ENCODE measurements around the gene OXLD1. TPM values are rescaled to one million over a fixed set of nuclear protein-coding genes. Genes with fewer than 3 reads are reported as not detected.
A peak's percentile ranks its signal among the peaks of the same experiment; 100 is the strongest.

OXLD1 gene
- total RNA-seq, 1 experiment from 2014 or later: 75.9 TPM

DNA sequence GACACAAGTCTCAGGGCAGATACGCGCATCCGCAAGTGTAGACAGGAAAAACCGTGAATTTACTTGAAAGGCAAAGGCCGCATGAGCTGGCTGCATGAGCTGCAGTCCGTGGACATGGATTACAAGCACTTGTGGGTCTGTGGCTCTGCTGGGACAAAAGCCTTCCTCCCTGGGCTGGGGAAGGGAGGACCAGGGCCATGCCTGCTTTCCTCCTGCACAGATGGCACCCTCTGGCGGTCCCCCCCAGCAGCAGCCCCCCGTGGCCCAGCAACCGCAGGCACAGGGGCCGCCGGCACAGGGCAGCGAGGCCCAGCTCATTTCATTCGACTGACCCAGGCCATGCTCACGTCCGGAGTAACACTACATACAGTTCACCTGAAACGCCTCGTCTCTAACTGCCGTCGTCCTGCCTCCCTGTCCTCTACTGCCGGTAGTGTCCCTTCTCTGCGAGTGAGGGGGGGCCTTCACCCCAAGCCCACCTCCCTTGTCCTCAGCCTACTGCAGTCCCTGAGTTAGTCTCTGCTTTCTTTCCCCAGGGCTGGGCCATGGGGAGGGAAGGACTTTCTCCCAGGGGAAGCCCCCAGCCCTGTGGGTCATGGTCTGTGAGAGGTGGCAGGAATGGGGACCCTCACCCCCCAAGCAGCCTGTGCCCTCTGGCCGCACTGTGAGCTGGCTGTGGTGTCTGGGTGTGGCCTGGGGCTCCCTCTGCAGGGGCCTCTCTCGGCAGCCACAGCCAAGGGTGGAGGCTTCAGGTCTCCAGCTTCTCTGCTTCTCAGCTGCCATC is 35.1 kb upstream of the OXLD1 start:
- intact Hi-C loops (cut with micrococcal nuclease): loop anchor here (2.0 kb wide), 1 partner anchor 19 kb away; the partner anchor contains the start of gene ARL16
- ChIA-PET POLR2A (interaction anchor here (0.8 to 3.5 kb wide), 2 partner anchors 18 to 28 kb away, joined by 3 to 33 read pairs; partner anchors contain the start of genes ARL16 and HGS), RAD21 (ENCODE audit: low non-redundant PET in 1 of 2, low total read pairs in 2 of 2, uncharacterized antibody in 2 of 2, unreplicated experiment in 2 of 2) (interaction anchor here in 1 of 2 experiments (1.5 kb wide), 1 partner anchor 18 kb away, joined by 4 read pairs; the partner anchor contains the start of genes ARL16 and HGS), CTCF (interaction anchor here (1.0 kb wide), 1 partner anchor 34 kb away, joined by 3 read pairs; no protein-coding TSS in a partner anchor)
- H2AFZ ChIP-seq (ENCODE audit: low read depth, low read length, poor library complexity, severe bottlenecking): no peak overlapping the region
- H3K9me3 ChIP-seq (ENCODE audit: control insufficient read depth in 1 of 2, insufficient read depth in 1 of 2, low read depth in 1 of 2, low read length in 2 of 2): no peaks in the 10 kb centered on the region
- no TSS peak for BruUV-seq (replicated peaks)
- no peaks in the 10 kb centered on the region; the same call in 1 of the 2 replicates for H4K20me1 ChIP-seq (ENCODE audit: insufficient read depth)
- H3K27me3 ChIP-seq (ENCODE audit: insufficient read depth, low read length): no peaks in the 10 kb centered on the region
- H3K4me1 ChIP-seq (ENCODE audit: control insufficient read depth in 1 of 2, insufficient read depth in 2 of 2, low read length in 2 of 2): peaks cover 13 to 27% of the 10 kb centered on the region in 2 experiments
- H3K36me3 ChIP-seq (ENCODE audit: control insufficient read depth in 1 of 2, insufficient read depth in 2 of 2, low read length in 2 of 2): peaks cover 27 to 60% of the 10 kb centered on the region in 2 experiments
- TF ChIP-seq RAD21 (IDR thresholded peaks at IDR 0.05; ENCODE audit: low read depth) (no peak), ELF1 (IDR thresholded peaks at IDR 0.05; ENCODE audit: borderline replicate concordance, low read depth) (no peak)
- TF ChIP-seq, protein P1, sequence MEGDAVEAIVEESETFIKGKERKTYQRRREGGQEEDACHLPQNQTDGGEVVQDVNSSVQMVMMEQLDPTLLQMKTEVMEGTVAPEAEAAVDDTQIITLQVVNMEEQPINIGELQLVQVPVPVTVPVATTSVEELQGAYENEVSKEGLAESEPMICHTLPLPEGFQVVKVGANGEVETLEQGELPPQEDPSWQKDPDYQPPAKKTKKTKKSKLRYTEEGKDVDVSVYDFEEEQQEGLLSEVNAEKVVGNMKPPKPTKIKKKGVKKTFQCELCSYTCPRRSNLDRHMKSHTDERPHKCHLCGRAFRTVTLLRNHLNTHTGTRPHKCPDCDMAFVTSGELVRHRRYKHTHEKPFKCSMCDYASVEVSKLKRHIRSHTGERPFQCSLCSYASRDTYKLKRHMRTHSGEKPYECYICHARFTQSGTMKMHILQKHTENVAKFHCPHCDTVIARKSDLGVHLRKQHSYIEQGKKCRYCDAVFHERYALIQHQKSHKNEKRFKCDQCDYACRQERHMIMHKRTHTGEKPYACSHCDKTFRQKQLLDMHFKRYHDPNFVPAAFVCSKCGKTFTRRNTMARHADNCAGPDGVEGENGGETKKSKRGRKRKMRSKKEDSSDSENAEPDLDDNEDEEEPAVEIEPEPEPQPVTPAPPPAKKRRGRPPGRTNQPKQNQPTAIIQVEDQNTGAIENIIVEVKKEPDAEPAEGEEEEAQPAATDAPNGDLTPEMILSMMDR (IDR thresholded peaks at IDR 0.05 in 2 of 3, conservative IDR thresholded peaks at IDR 0.05 in 1 of 3; ENCODE audit: borderline replicate concordance in 1 of 3, insufficient read depth in 1 of 3, low read depth in 2 of 3, low read length in 2 of 3): peak in 2 of 3 experiments; percentile 30 to 32; a peak in 4 of 6 replicates
- H3K79me2 ChIP-seq (ENCODE audit: insufficient read depth, low read length): peaks cover 93% of the 10 kb centered on the region
- no peaks in the 10 kb centered on the region for H3K9me2 ChIP-seq (ENCODE audit: insufficient read depth)
- H3K4me2 ChIP-seq (ENCODE audit: low read length): peak overlapping the region; percentile 89
- H3K4me3 ChIP-seq (replicated peaks in 1 of 2; ENCODE audit: low read depth in 1 of 2, low read length in 2 of 2): peak overlapping the region; percentile 68
- peak overlapping the region; percentile 98 for H3K27ac ChIP-seq (ENCODE audit: low read depth, low read length)
- no peak for DNase-seq (ENCODE audit: low read depth, low spot score)
- peak overlapping the region; percentile 95 for H3K9ac ChIP-seq (ENCODE audit: low read length)
- ATAC-seq: peak; percentile 43

All from HCT116 (cell line).